ENCODE data around the gene KCNIP4.

The KCNIP4 gene

DNA sequence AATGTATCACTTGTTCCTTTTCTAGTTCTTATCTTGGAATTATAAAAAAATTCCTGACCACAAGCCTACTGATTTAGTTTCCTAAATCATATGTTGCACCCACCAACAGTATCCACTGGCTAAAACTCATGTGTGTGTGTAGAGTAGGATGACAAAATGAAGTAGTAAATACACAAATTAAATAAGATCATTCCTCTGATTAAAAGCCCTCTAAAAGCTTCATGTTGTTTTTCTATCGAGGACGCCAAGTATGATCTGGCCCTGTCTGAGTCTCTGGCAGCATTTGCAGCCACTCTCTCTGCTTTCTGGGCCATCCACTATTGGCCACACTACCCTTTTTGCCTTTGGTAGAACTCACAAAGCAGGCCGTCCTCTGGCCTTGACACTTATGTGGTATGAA is 1064.9 kb downstream of the KCNIP4 start:
- H3K56ac ChIP-seq (ENCODE audit: low read length) = no peak overlapping the region
- H3K4me3 ChIP-seq (ENCODE audit: low read length) = no peak overlapping the region
- no peaks in the 10 kb centered on the region for H3K36me3 ChIP-seq (ENCODE audit: control insufficient read depth, insufficient read depth, low read length)
- H3K27ac ChIP-seq (ENCODE audit: low read depth, low read length) = no peak overlapping the region
- no peak for DNase-seq
- no peak overlapping the region for H4K8ac ChIP-seq (ENCODE audit: low read depth, low read length)
- H3K9ac ChIP-seq (ENCODE audit: low read length) = no peak overlapping the region
- no peak overlapping the region for H2BK120ac ChIP-seq (ENCODE audit: low read depth, low read length)
- no peaks in the 10 kb centered on the region for H3K79me1 ChIP-seq (ENCODE audit: low read length)
- WGBS (ENCODE audit: extremely low coverage, insufficient coverage, low lambda C conversion rate) = no CpG with 5 or more reads among the region's 3 CpGs
- H3K4me1 ChIP-seq (ENCODE audit: control insufficient read depth, low read depth, low read length) = no peaks in the 10 kb centered on the region
- H2BK5ac ChIP-seq (ENCODE audit: low read length) = no peak overlapping the region
- H3K18ac ChIP-seq (ENCODE audit: low read length) = no peak overlapping the region
- H3K23ac ChIP-seq (ENCODE audit: low read length) = no peak overlapping the region
- H4K5ac ChIP-seq (ENCODE audit: low read length) = no peak overlapping the region
- H2BK15ac ChIP-seq (replicated peaks; ENCODE audit: low read depth) = no peak overlapping the region
- H3K27me3 ChIP-seq (ENCODE audit: insufficient read depth, low read length, poor library complexity) = no peaks in the 10 kb centered on the region
- H3K79me2 ChIP-seq (ENCODE audit: control insufficient read depth, insufficient read depth, low read length) = no peaks in the 10 kb centered on the region
- H2AK5ac ChIP-seq (ENCODE audit: low read length) = no peak overlapping the region
- no peak overlapping the region for H3K4me2 ChIP-seq (ENCODE audit: low read length)
- no peak overlapping the region for H3K4ac ChIP-seq (ENCODE audit: low read depth, low read length)

DNA sequence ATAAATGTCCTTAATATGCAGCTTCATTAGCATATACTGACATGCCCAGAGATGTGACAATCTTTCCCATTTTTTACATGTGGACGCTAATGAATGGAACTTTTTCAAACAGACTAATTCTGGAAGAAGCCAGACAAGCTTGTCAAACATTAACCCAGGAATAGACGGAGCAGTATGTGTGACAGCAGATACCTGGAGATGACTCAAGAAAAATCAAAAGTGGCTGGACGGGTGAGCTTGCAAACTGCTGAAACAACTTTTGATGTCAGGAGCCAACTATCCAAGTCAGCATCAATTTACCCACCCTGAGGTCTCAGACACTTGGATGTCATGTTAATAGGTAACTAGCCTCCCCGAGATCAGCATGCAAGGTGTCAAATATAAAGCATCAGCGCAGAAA is 1065.3 kb downstream of the KCNIP4 start:
- H3K4ac ChIP-seq (ENCODE audit: low read depth, low read length) = no peak overlapping the region
- no peak overlapping the region for H3K27ac ChIP-seq (ENCODE audit: low read depth, low read length)
- no peaks in the 10 kb centered on the region for H3K79me1 ChIP-seq (ENCODE audit: low read length)
- H2AK5ac ChIP-seq (ENCODE audit: low read length) = no peak overlapping the region
- H3K18ac ChIP-seq (ENCODE audit: low read length) = no peak overlapping the region
- no peak overlapping the region for H4K8ac ChIP-seq (ENCODE audit: low read depth, low read length)
- no CpG with 5 or more reads among the region's 5 CpGs for WGBS (ENCODE audit: extremely low coverage, insufficient coverage, low lambda C conversion rate)
- H3K4me3 ChIP-seq (ENCODE audit: low read length) = no peak overlapping the region
- no peak for DNase-seq
- H2BK15ac ChIP-seq (replicated peaks; ENCODE audit: low read depth) = no peak overlapping the region
- H4K5ac ChIP-seq (ENCODE audit: low read length) = no peak overlapping the region
- no peak overlapping the region for H2BK120ac ChIP-seq (ENCODE audit: low read depth, low read length)
- no peak overlapping the region for H2BK5ac ChIP-seq (ENCODE audit: low read length)
- H3K27me3 ChIP-seq (ENCODE audit: insufficient read depth, low read length, poor library complexity) = no peaks in the 10 kb centered on the region
- H3K79me2 ChIP-seq (ENCODE audit: control insufficient read depth, insufficient read depth, low read length) = no peaks in the 10 kb centered on the region
- H3K56ac ChIP-seq (ENCODE audit: low read length) = no peak overlapping the region
- H3K4me1 ChIP-seq (ENCODE audit: control insufficient read depth, low read depth, low read length) = no peaks in the 10 kb centered on the region
- H3K36me3 ChIP-seq (ENCODE audit: control insufficient read depth, insufficient read depth, low read length) = no peaks in the 10 kb centered on the region
- no peak overlapping the region for H3K9ac ChIP-seq (ENCODE audit: low read length)
- no peak overlapping the region for H3K4me2 ChIP-seq (ENCODE audit: low read length)
- no peak overlapping the region for H3K23ac ChIP-seq (ENCODE audit: low read length)

DNA sequence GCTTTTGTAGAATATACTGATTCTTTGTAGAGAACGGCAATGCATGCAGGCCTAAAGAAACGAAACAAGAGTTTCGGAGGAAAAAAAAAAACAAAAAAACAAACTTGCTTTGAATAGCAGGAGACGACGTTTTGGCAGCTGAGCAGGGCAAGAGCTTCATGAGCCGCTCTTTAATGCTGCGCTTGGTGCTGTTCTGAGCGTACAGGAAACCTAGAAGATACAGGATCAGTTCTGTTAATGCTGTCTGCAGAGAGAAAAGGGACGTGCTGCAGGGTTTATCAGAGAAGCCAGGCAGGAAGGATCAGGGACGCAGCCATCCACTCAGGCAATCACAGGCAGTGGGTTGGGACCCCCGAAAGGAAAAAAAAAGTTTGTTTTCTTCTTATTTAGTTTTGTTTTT is 1066.1 kb downstream of the KCNIP4 start:
- Histone ChIP-seq H3K56ac (ENCODE audit: low read length) (no peak overlapping the region), H4K5ac (ENCODE audit: low read length) (no peak overlapping the region), H2BK15ac (replicated peaks; ENCODE audit: low read depth) (no peak overlapping the region), H3K18ac (ENCODE audit: low read length) (no peak overlapping the region), H3K9ac (ENCODE audit: low read length) (no peak overlapping the region), H3K79me2 (ENCODE audit: control insufficient read depth, insufficient read depth, low read length) (no peaks in the 10 kb centered on the region), H3K4me2 (ENCODE audit: low read length) (no peak overlapping the region), H3K79me1 (ENCODE audit: low read length) (no peaks in the 10 kb centered on the region), H3K36me3 (ENCODE audit: control insufficient read depth, insufficient read depth, low read length) (no peaks in the 10 kb centered on the region), H3K4ac (ENCODE audit: low read depth, low read length) (no peak overlapping the region), H3K4me1 (ENCODE audit: control insufficient read depth, low read depth, low read length) (no peaks in the 10 kb centered on the region), H3K27me3 (ENCODE audit: insufficient read depth, low read length, poor library complexity) (no peaks in the 10 kb centered on the region), H3K4me3 (ENCODE audit: low read length) (no peak overlapping the region), H2BK120ac (ENCODE audit: low read depth, low read length) (no peak overlapping the region), H3K23ac (ENCODE audit: low read length) (no peak overlapping the region), H2BK5ac (ENCODE audit: low read length) (no peak overlapping the region), H2AK5ac (ENCODE audit: low read length) (no peak overlapping the region), H3K27ac (ENCODE audit: low read depth, low read length) (no peak overlapping the region), H4K8ac (ENCODE audit: low read depth, low read length) (no peak overlapping the region)
- no peak for DNase-seq
- no CpG with 5 or more reads among the region's 11 CpGs for WGBS (ENCODE audit: extremely low coverage, insufficient coverage, low lambda C conversion rate)

DNA sequence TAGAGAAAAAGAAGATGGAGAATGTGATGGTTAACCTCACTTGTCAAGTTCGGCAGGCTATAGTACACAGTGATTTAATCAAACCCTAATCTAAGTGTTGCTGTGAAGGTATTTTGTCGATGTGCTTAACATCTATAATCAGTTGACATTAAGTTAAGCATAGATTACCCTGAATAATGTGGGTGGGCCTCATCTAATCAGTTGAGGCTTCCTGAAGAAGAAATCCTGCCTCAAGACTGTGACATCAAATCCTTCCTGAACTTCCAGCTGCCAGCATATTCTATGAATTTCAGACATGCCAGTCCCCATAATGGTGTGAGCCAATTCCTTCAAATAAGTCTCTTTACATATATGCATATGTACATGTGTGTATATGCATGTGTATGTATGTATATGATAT is 1066.9 kb downstream of the KCNIP4 start:
- no peaks in the 10 kb centered on the region for H3K79me1 ChIP-seq (ENCODE audit: low read length)
- no peak overlapping the region for H3K27ac ChIP-seq (ENCODE audit: low read depth, low read length)
- H4K5ac ChIP-seq (ENCODE audit: low read length) = no peak overlapping the region
- H3K4me2 ChIP-seq (ENCODE audit: low read length) = no peak overlapping the region
- WGBS (ENCODE audit: extremely low coverage, insufficient coverage, low lambda C conversion rate) = no CpG with 5 or more reads among the region's 2 CpGs
- H3K23ac ChIP-seq (ENCODE audit: low read length) = no peak overlapping the region
- H4K8ac ChIP-seq (ENCODE audit: low read depth, low read length) = no peak overlapping the region
- no peak for DNase-seq
- H2BK5ac ChIP-seq (ENCODE audit: low read length) = no peak overlapping the region
- no peak overlapping the region for H3K9ac ChIP-seq (ENCODE audit: low read length)
- H2BK15ac ChIP-seq (replicated peaks; ENCODE audit: low read depth) = no peak overlapping the region
- no peak overlapping the region for H3K4ac ChIP-seq (ENCODE audit: low read depth, low read length)
- no peak overlapping the region for H2AK5ac ChIP-seq (ENCODE audit: low read length)
- no peaks in the 10 kb centered on the region for H3K36me3 ChIP-seq (ENCODE audit: control insufficient read depth, insufficient read depth, low read length)
- H3K4me3 ChIP-seq (ENCODE audit: low read length) = no peak overlapping the region
- no peaks in the 10 kb centered on the region for H3K27me3 ChIP-seq (ENCODE audit: insufficient read depth, low read length, poor library complexity)
- H3K79me2 ChIP-seq (ENCODE audit: control insufficient read depth, insufficient read depth, low read length) = no peaks in the 10 kb centered on the region
- no peaks in the 10 kb centered on the region for H3K4me1 ChIP-seq (ENCODE audit: control insufficient read depth, low read depth, low read length)
- no peak overlapping the region for H3K18ac ChIP-seq (ENCODE audit: low read length)
- H3K56ac ChIP-seq (ENCODE audit: low read length) = no peak overlapping the region
- no peak overlapping the region for H2BK120ac ChIP-seq (ENCODE audit: low read depth, low read length)

DNA sequence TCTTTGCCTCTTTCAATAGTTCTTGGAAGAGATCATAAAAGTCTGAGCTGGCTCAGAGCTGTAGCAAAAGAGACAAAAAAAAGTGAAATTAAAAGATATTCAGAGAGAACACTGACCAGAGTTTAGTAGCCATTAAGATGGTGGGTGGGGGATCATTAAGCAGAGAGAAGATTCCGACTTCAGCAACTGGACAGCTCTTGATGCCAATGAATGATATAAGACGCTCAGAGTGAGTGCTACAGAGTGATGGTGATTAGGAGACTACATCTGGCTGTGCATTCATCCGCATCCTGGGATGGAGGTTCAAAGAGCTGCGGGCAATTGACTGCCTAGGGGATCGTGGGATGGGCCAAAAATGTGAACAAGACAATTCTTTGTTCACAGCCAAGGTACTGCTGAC is 1069.8 kb downstream of the KCNIP4 start:
- H3K18ac ChIP-seq (ENCODE audit: low read length) = no peak overlapping the region
- no peak overlapping the region for H3K4ac ChIP-seq (ENCODE audit: low read depth, low read length)
- no CpG with 5 or more reads among the region's 5 CpGs for WGBS (ENCODE audit: extremely low coverage, insufficient coverage, low lambda C conversion rate)
- no peak overlapping the region for H3K9ac ChIP-seq (ENCODE audit: low read length)
- H2BK120ac ChIP-seq (ENCODE audit: low read depth, low read length) = no peak overlapping the region
- no peak overlapping the region for H3K4me2 ChIP-seq (ENCODE audit: low read length)
- no peak overlapping the region for H2BK15ac ChIP-seq (replicated peaks; ENCODE audit: low read depth)
- H3K79me2 ChIP-seq (ENCODE audit: control insufficient read depth, insufficient read depth, low read length) = no peaks in the 10 kb centered on the region
- H4K8ac ChIP-seq (ENCODE audit: low read depth, low read length) = no peak overlapping the region
- H3K4me3 ChIP-seq (ENCODE audit: low read length) = no peak overlapping the region
- H4K5ac ChIP-seq (ENCODE audit: low read length) = no peak overlapping the region
- H3K23ac ChIP-seq (ENCODE audit: low read length) = no peak overlapping the region
- no peak overlapping the region for H2BK5ac ChIP-seq (ENCODE audit: low read length)
- no peaks in the 10 kb centered on the region for H3K4me1 ChIP-seq (ENCODE audit: control insufficient read depth, low read depth, low read length)
- no peaks in the 10 kb centered on the region for H3K27me3 ChIP-seq (ENCODE audit: insufficient read depth, low read length, poor library complexity)
- H2AK5ac ChIP-seq (ENCODE audit: low read length) = no peak overlapping the region
- no peak overlapping the region for H3K27ac ChIP-seq (ENCODE audit: low read depth, low read length)
- no peaks in the 10 kb centered on the region for H3K36me3 ChIP-seq (ENCODE audit: control insufficient read depth, insufficient read depth, low read length)
- DNase-seq = peak; percentile 3
- H3K56ac ChIP-seq (ENCODE audit: low read length) = no peak overlapping the region
- no peaks in the 10 kb centered on the region for H3K79me1 ChIP-seq (ENCODE audit: low read length)

DNA sequence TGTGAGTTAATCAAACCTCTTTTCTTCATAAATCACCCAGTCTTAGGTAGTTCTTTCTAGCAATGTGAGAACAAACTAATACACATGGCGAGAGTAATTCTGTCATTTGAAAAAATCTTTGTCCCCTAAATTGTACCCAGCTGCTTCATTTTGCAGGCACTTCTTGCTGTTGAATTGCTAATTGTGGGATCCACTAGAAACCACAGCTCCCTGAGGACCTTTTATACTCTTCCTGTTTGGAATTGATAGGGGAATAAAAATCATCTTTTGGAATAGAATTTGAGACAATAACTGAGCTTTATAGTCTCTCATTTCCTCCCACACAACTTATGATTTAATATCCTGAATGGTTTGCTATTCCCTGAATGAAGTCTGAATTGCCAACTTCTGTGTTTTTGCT is 1078.1 kb downstream of the KCNIP4 start:
- H4K8ac ChIP-seq (ENCODE audit: low read depth, low read length) = no peak overlapping the region
- no peak overlapping the region for H4K5ac ChIP-seq (ENCODE audit: low read length)
- H2BK15ac ChIP-seq (replicated peaks; ENCODE audit: low read depth) = no peak overlapping the region
- H3K36me3 ChIP-seq (ENCODE audit: control insufficient read depth, insufficient read depth, low read length) = no peaks in the 10 kb centered on the region
- H3K18ac ChIP-seq (ENCODE audit: low read length) = no peak overlapping the region
- DNase-seq = no peak
- H3K27me3 ChIP-seq (ENCODE audit: insufficient read depth, low read length, poor library complexity) = no peaks in the 10 kb centered on the region
- no peak overlapping the region for H3K23ac ChIP-seq (ENCODE audit: low read length)
- no peaks in the 10 kb centered on the region for H3K79me1 ChIP-seq (ENCODE audit: low read length)
- H3K9ac ChIP-seq (ENCODE audit: low read length) = no peak overlapping the region
- no CpG with 5 or more reads among the region's 1 CpG for WGBS (ENCODE audit: extremely low coverage, insufficient coverage, low lambda C conversion rate)
- H3K4me1 ChIP-seq (ENCODE audit: control insufficient read depth, low read depth, low read length) = no peaks in the 10 kb centered on the region
- no peaks in the 10 kb centered on the region for H3K79me2 ChIP-seq (ENCODE audit: control insufficient read depth, insufficient read depth, low read length)
- no peak overlapping the region for H3K56ac ChIP-seq (ENCODE audit: low read length)
- H3K4me2 ChIP-seq (ENCODE audit: low read length) = no peak overlapping the region
- H2BK120ac ChIP-seq (ENCODE audit: low read depth, low read length) = no peak overlapping the region
- no peak overlapping the region for H2BK5ac ChIP-seq (ENCODE audit: low read length)
- H3K4ac ChIP-seq (ENCODE audit: low read depth, low read length) = no peak overlapping the region
- no peak overlapping the region for H3K4me3 ChIP-seq (ENCODE audit: low read length)
- no peak overlapping the region for H2AK5ac ChIP-seq (ENCODE audit: low read length)
- H3K27ac ChIP-seq (ENCODE audit: low read depth, low read length) = no peak overlapping the region
